SU-DHL-6 (cell line): ENCODE measurements around the gene RGS3.

Experiments used
- CTCF ChIP-seq: fragments of 200-600 bp; sonication (generic); IDR thresholded peaks from one replicate; pipeline ENCODE4 v1.5.1; 2017; ENCODE audit warnings: antibody characterized with exemption, mild to moderate bottlenecking, low read length, moderate library complexity; ENCODE audit not compliant: insufficient read depth, poor library complexity, severe bottlenecking
- EZH2phosphoT487 ChIP-seq: fragments of 200-600 bp; sonication (generic), shearing (Covaris generic); conservative IDR thresholded peaks from 2 replicates; pipeline ENCODE4 v1.6.1; 2018; ENCODE audit warnings: mild to moderate bottlenecking, antibody characterized with exemption, low read length, moderate library complexity, mixed read lengths

GRCh38 chr9:113444736-113445135 lies 18.8 kb upstream of the RGS3 start:
- no peak for TF ChIP-seq EZH2phosphoT487
- no peak for TF ChIP-seq CTCF
